Pons (tissue), 1 donor: ENCODE data around the gene TAF8.

ENCODE experiments used
- DNase-seq: peaks from one replicate; pipeline ENCODE4 v3.0.0-alpha.2; 2016; ENCODE audit warnings: low spot score

Gene TAF8

GRCh38 chr6:42123379-42124103 lies 73.2 kb downstream of the TAF8 start:
- no peak for DNase-seq

GRCh38 chr6:42124223-42124836 lies 74.0 kb downstream of the TAF8 start:
- no peak for DNase-seq

GRCh38 chr6:42125231-42125630 lies 74.9 kb downstream of the TAF8 start:
- DNase-seq = no peak

GRCh38 chr6:42125663-42126062 lies 75.3 kb downstream of the TAF8 start:
- DNase-seq = no peak

GRCh38 chr6:42128460-42129359 lies 78.4 kb downstream of the TAF8 start:
- DNase-seq = no peak

GRCh38 chr6:42129360-42129676 lies 79.0 kb downstream of the TAF8 start:
- DNase-seq = no peak

GRCh38 chr6:42131531-42131930 lies 81.2 kb downstream of the TAF8 start:
- DNase-seq = no peak

- no peak for DNase-seq
Measured at GRCh38 chr6:42133926-42134325, 83.6 kb downstream of the TAF8 start.

GRCh38 chr6:42135161-42135560 lies 84.8 kb downstream of the TAF8 start:
- DNase-seq = no peak

GRCh38 chr6:42135722-42136121 lies 85.4 kb downstream of the TAF8 start:
- DNase-seq = no peak

GRCh38 chr6:42136508-42137193 lies 86.3 kb downstream of the TAF8 start:
- no peak for DNase-seq
